Endothelial cell of umbilical vein (primary cell): ENCODE data around the gene PTPRU. TPM values are rescaled to one million over a fixed set of nuclear protein-coding genes. Genes with fewer than 3 reads are reported as not detected.

Experiments used
- BruUV-seq: library from RNA; stranded (reverse); fragments of 400-500 nt; replicated peaks from 2 replicates; lab custom pipeline; 2021; lab: Mats Ljungman, UMichigan
- CTCF ChIA-PET: fragments of 300-600, 350-600 bp; sonication (Branson Sonifier 250); formaldehyde crosslinking; loops from one replicate; lab custom pipeline; 2021; ENCODE audit warnings: antibody characterized with exemption, inconsistent platforms; lab: Charles Lee
- POLR2A ChIA-PET: fragments of 300-600, 350-600 bp; sonication (Branson Sonifier 250); formaldehyde crosslinking; loops from one replicate; lab custom pipeline; 2021; ENCODE audit warnings: antibody characterized with exemption, inconsistent platforms; lab: Charles Lee
- DNase-seq: peaks from one replicate; pipeline ENCODE4 v3.0.0-alpha.2; 2011; ENCODE audit warnings: low read depth, low spot score
- FAIRE-seq: peaks from 2 replicates; lab custom pipeline; 2011; peaks lifted over from hg19 to GRCh38; lab: Jason Lieb, UNC
- H2AFZ ChIP-seq: 2 replicates; pipeline ENCODE4 v1.6.0; 2012; ENCODE audit warnings: low read depth, low read length, control low read depth, inconsistent platforms
- H3K27ac ChIP-seq: 2 replicates; pipeline ENCODE4 v1.5.1; 2011; ENCODE audit warnings: low read depth, mild to moderate bottlenecking, control low read depth, low read length, moderate library complexity; ENCODE audit not compliant: insufficient read depth
- H3K27me3 ChIP-seq, 2 experiments: 2 replicates each; pipeline versions ENCODE4 v1.6.0 to v1.6.1; 2011; ENCODE audit warnings: low read length in 2 of 2, mixed read lengths in 1 of 2; ENCODE audit not compliant: control insufficient read depth in 2 of 2, insufficient read depth in 2 of 2
- H3K36me3 ChIP-seq, 2 experiments: 2 replicates in 1 of 2; 3 replicates in 1 of 2; pipeline ENCODE4 v1.5.1; 2011; ENCODE audit warnings: low read length in 2 of 2, mild to moderate bottlenecking in 1 of 2, moderate library complexity in 1 of 2; ENCODE audit not compliant: control insufficient read depth in 2 of 2, insufficient read depth in 2 of 2; ENCODE audit errors: extremely low read depth in 1 of 2
- H3K4me1 ChIP-seq: 3 replicates; pipeline ENCODE4 v1.5.1; 2011; ENCODE audit warnings: mild to moderate bottlenecking, low read length; ENCODE audit not compliant: control insufficient read depth, insufficient read depth; ENCODE audit errors: extremely low read depth
- H3K4me2 ChIP-seq: 2 replicates; pipeline ENCODE4 v1.6.1; 2011; ENCODE audit warnings: low read length, control low read depth, mixed read lengths; ENCODE audit not compliant: insufficient read depth
- H3K4me3 ChIP-seq, 3 experiments: fragments of 200-600 bp in 1 of 3; sonication (generic), shearing (Covaris generic) in 1 of 3; replicated peaks in 1 of 3; 2 replicates each; pipeline ENCODE4 v1.5.1; 2011 to 2016; ENCODE audit warnings: control low read depth in 3 of 3, low read length in 3 of 3, mild to moderate bottlenecking in 2 of 3, inconsistent platforms in 1 of 3, low read depth in 1 of 3, moderate library complexity in 1 of 3; ENCODE audit not compliant: insufficient read depth in 1 of 3
- H3K79me2 ChIP-seq: 2 replicates; pipeline ENCODE4 v1.6.0; 2012; ENCODE audit warnings: low read length, inconsistent platforms; ENCODE audit not compliant: control insufficient read depth, insufficient read depth
- H3K9ac ChIP-seq: replicated peaks from 2 replicates; pipeline ENCODE3; 2011; ENCODE audit warnings: low read length, control low read depth; ENCODE audit not compliant: insufficient read depth; ENCODE audit errors: extremely low read depth
- H3K9me1 ChIP-seq: replicated peaks from 3 replicates; pipeline ENCODE4 v1.6.0; 2011; ENCODE audit warnings: mild to moderate bottlenecking, low read length; ENCODE audit not compliant: control insufficient read depth, insufficient read depth; ENCODE audit errors: extremely low read depth
- H3K9me3 ChIP-seq: replicated peaks from 2 replicates; pipeline ENCODE4 v1.5.1; 2012; ENCODE audit warnings: low read length, inconsistent platforms; ENCODE audit not compliant: control insufficient read depth, insufficient read depth
- H4K20me1 ChIP-seq: replicated peaks from 2 replicates; pipeline ENCODE3; 2011; ENCODE audit warnings: mild to moderate bottlenecking, low read length; ENCODE audit not compliant: control insufficient read depth, insufficient read depth; ENCODE audit errors: extremely low read depth
- EZH2 ChIP-seq: IDR thresholded peaks from 2 replicates; pipeline ENCODE4 v1.6.1; 2012; ENCODE audit warnings: borderline replicate concordance, low read depth, mild to moderate bottlenecking, moderate library complexity, low read length, inconsistent platforms; ENCODE audit not compliant: severe bottlenecking
- FOS ChIP-seq: IDR thresholded peaks from 2 replicates; pipeline ENCODE4 v1.6.1; 2011; ENCODE audit warnings: mild to moderate bottlenecking, low read length, moderate library complexity, borderline replicate concordance; ENCODE audit not compliant: insufficient read depth
- GATA2 ChIP-seq: IDR thresholded peaks from 2 replicates; pipeline ENCODE4 v1.7.0; 2011; ENCODE audit warnings: low read depth, mild to moderate bottlenecking, moderate library complexity, mixed read lengths, low read length; ENCODE audit not compliant: insufficient read length, insufficient read depth
- JUN ChIP-seq: IDR thresholded peaks from 2 replicates; pipeline ENCODE4 v1.6.1; 2011; ENCODE audit warnings: borderline replicate concordance, low read depth; ENCODE audit not compliant: insufficient read length, insufficient read depth
- POLR2A ChIP-seq: IDR thresholded peaks from 2 replicates; pipeline ENCODE4 v1.6.1; 2012; ENCODE audit warnings: low read depth, mild to moderate bottlenecking, control low read depth, low read length
- dilution Hi-C: fragments of 300-500 bp; cut with MboI; formaldehyde crosslinking; loops from one replicate; pipeline ENCODE4 v1.15.0; 2019; ENCODE audit warnings: low sequenced_read_pairs; ENCODE audit not compliant: extremely low pct_ligation_motif_present
- intact Hi-C: fragments of 100-400 bp; cut with micrococcal nuclease; formaldehyde crosslinking; loops from one replicate; pipeline ENCODE4 v1.10.0; 2022
- polyA plus RNA-seq, 4 experiments: library from polyadenylated mRNA; depleted of rRNA in 3 of 4; stranded (reverse) in 3 of 4; unstranded in 1 of 4; fragments of >200 nt; gene quantifications; 2 replicates each; pipeline versions ENCODE4 v1.2.1 to v1.2.3, GENCODE V29; 2011 to 2012; ENCODE audit warnings: missing spikeins in 1 of 4
- total RNA-seq: library from RNA; stranded (reverse); gene quantifications from 2 replicates; pipeline ENCODE4 v1.2.3, GENCODE V29; 2021
- TF ChIP-seq, protein P1 (sequence below), 2 donors: IDR thresholded peaks; 1 replicate in 1 of 2; 2 replicates in 1 of 2; pipeline ENCODE4 v1.5.1; 2011; ENCODE audit warnings: low read length in 2 of 2, mild to moderate bottlenecking in 2 of 2, moderate library complexity in 2 of 2, control low read depth in 1 of 2, inconsistent platforms in 1 of 2, low read depth in 1 of 2; ENCODE audit not compliant: insufficient read depth in 1 of 2; ENCODE audit errors: extremely low read depth in 1 of 2

PTPRU gene
- total and polyA plus RNA-seq, 2 donors (not counting 3 experiments of a cell fraction or from before 2014, with no cell fraction given): 0.58 to 2.6 TPM

DNA sequence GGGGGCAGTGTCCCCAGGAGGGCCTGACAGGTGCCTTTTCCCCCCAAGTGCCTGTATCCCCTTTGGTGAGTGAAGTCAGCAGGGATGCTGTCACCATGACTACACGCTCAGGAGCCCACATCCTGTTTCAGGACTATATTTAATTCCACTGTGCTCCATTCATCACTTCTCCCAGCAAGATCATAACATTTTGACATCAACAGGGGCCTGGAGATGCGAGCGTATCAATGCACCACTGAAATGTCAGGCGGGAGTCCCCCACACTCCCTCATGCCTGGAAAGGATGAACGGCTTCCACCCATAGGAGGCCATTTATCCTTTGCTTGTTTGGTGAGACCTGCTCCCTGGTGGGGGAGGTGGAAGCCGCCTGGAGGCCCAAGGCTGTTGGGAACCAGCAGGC lies 119.1 kb downstream of the PTPRU start:
- H3K9me3 ChIP-seq: no peaks in the 10 kb centered on the region
- FAIRE-seq: no peak
- TF ChIP-seq POLR2A (no peak), FOS (no peak), JUN (no peak), GATA2 (no peak), EZH2 (no peak)
- TF ChIP-seq, protein P1, sequence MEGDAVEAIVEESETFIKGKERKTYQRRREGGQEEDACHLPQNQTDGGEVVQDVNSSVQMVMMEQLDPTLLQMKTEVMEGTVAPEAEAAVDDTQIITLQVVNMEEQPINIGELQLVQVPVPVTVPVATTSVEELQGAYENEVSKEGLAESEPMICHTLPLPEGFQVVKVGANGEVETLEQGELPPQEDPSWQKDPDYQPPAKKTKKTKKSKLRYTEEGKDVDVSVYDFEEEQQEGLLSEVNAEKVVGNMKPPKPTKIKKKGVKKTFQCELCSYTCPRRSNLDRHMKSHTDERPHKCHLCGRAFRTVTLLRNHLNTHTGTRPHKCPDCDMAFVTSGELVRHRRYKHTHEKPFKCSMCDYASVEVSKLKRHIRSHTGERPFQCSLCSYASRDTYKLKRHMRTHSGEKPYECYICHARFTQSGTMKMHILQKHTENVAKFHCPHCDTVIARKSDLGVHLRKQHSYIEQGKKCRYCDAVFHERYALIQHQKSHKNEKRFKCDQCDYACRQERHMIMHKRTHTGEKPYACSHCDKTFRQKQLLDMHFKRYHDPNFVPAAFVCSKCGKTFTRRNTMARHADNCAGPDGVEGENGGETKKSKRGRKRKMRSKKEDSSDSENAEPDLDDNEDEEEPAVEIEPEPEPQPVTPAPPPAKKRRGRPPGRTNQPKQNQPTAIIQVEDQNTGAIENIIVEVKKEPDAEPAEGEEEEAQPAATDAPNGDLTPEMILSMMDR (IDR thresholded peaks at IDR 0.05; ENCODE audit: extremely low read depth in 1 of 2, insufficient read depth in 1 of 2, low read depth in 1 of 2, low read length in 2 of 2): no peak

More for the DNA sequence above, 119.1 kb downstream of the PTPRU start:
- Histone ChIP-seq H3K4me2 (no peak overlapping the region), H3K4me3 (no peak overlapping the region), H3K79me2 (no peaks in the 10 kb centered on the region), H4K20me1 (no peaks in the 10 kb centered on the region), H3K27ac (no peak overlapping the region), H2AFZ (no peak overlapping the region), H3K4me1 (no peaks in the 10 kb centered on the region), H3K36me3 (no peaks in the 10 kb centered on the region), H3K9me1 (no peaks in the 10 kb centered on the region), H3K27me3 (no peaks in the 10 kb centered on the region), H3K9ac (no peak overlapping the region)
- dilution Hi-C loops: no loop called here
- no TSS peak for BruUV-seq
- no peak for DNase-seq
- intact Hi-C loops: no loop called here
- ChIA-PET POLR2A (no interaction called here), CTCF (interaction anchor here (1.4 kb wide), 1 partner anchor 14 kb away, joined by 4 read pairs; no protein-coding TSS in a partner anchor)
